ENCODE measurements around the gene ABCG4.

Gene ABCG4

DNA sequence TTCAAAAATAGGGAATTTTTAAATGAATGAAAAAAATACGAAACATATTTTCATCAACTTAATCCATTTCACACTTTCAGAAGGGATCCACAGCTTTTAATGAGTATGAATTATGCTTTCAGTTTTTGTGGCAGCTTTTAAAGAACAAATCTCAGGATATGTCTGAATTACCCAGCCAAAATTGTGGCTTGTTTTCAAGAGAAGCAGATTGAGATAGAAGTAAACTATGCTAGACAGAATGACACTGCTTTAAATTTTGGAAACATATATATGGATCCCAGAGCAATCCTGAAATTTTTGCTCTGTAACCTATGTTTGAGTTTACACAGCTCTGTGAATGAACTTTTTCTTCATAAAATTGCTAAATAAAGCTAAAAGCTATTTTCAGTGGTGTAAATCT is 29.9 kb upstream of the ABCG4 start:
- Histone ChIP-seq H3K27me3 (ENCODE audit: insufficient read depth, low read length) (no peaks in the 10 kb centered on the region), H3K9ac (ENCODE audit: low read length) (no peak overlapping the region), H3K27ac (ENCODE audit: low read depth, low read length, poor library complexity, severe bottlenecking) (no peak overlapping the region), H3K9me2 (ENCODE audit: low read depth, low read length) (no peaks in the 10 kb centered on the region), H4K20me1 (ENCODE audit: insufficient read depth, low read length) (no peaks in the 10 kb centered on the region), H3K79me2 (ENCODE audit: insufficient read depth, low read length) (peaks cover 4% of the 10 kb centered on the region), H3K4me1 (ENCODE audit: insufficient read depth, low read length, severe bottlenecking) (peaks cover 22% of the 10 kb centered on the region), H3K4me3 (ENCODE audit: low read depth, low read length, poor library complexity, severe bottlenecking) (no peak overlapping the region), H2AFZ (ENCODE audit: low read length) (no peak overlapping the region), H3K36me3 (ENCODE audit: insufficient read depth, low read length) (peaks cover 22% of the 10 kb centered on the region; the same call in 1 of the 2 replicates), H3K9me3 (ENCODE audit: low read length) (no peaks in the 10 kb centered on the region), H3F3A (ENCODE audit: insufficient read depth, low read length) (no peaks in the 10 kb centered on the region), H3K4me2 (ENCODE audit: low read length) (no peak overlapping the region)
- TF ChIP-seq, protein P1, sequence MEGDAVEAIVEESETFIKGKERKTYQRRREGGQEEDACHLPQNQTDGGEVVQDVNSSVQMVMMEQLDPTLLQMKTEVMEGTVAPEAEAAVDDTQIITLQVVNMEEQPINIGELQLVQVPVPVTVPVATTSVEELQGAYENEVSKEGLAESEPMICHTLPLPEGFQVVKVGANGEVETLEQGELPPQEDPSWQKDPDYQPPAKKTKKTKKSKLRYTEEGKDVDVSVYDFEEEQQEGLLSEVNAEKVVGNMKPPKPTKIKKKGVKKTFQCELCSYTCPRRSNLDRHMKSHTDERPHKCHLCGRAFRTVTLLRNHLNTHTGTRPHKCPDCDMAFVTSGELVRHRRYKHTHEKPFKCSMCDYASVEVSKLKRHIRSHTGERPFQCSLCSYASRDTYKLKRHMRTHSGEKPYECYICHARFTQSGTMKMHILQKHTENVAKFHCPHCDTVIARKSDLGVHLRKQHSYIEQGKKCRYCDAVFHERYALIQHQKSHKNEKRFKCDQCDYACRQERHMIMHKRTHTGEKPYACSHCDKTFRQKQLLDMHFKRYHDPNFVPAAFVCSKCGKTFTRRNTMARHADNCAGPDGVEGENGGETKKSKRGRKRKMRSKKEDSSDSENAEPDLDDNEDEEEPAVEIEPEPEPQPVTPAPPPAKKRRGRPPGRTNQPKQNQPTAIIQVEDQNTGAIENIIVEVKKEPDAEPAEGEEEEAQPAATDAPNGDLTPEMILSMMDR (IDR thresholded peaks at IDR 0.05; ENCODE audit: low read length): no peak
- no peak for TF ChIP-seq EZH2 (IDR thresholded peaks at IDR 0.05; ENCODE audit: borderline replicate concordance, low read length)

DNA sequence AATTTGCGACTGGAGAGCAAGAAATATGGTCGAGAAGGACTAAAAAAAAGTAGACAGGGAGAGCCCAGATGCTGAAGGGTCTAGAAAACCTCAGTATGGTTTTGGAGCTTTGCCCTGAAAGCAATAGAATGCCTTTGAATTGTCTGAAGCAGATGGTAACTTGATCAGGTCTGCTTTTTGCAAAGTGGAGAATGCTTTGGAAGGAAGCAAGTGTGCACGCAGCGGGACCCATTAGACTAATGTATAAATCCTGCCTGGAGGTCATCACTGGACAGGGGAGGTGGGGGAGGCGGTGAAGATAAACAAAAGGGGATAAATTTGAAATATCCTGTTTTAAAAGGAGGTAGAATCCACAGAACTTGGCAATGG is 28.2 kb upstream of the ABCG4 start:
- peak overlapping the region; percentile 86 for H3K4me2 ChIP-seq (ENCODE audit: low read length)
- H3F3A ChIP-seq (ENCODE audit: insufficient read depth, low read length): no peaks in the 10 kb centered on the region
- H3K4me1 ChIP-seq (ENCODE audit: insufficient read depth, low read length, severe bottlenecking): peaks cover 22% of the 10 kb centered on the region
- no peaks in the 10 kb centered on the region for H3K9me3 ChIP-seq (ENCODE audit: low read length)
- no peaks in the 10 kb centered on the region for H3K9me2 ChIP-seq (ENCODE audit: low read depth, low read length)
- peak overlapping the region; percentile 71 for H3K9ac ChIP-seq (ENCODE audit: low read length)
- peaks cover 18% of the 10 kb centered on the region for H3K36me3 ChIP-seq (ENCODE audit: insufficient read depth, low read length)
- TF ChIP-seq, protein P1 (IDR thresholded peaks at IDR 0.05; ENCODE audit: low read length): no peak
- no peak for TF ChIP-seq EZH2 (IDR thresholded peaks at IDR 0.05; ENCODE audit: borderline replicate concordance, low read length)
- H4K20me1 ChIP-seq (ENCODE audit: insufficient read depth, low read length): no peaks in the 10 kb centered on the region
- peak overlapping the region; percentile 98 for H3K4me3 ChIP-seq (ENCODE audit: low read depth, low read length, poor library complexity, severe bottlenecking)
- peak overlapping the region; percentile 21 for H3K27ac ChIP-seq (ENCODE audit: low read depth, low read length, poor library complexity, severe bottlenecking)
- H3K79me2 ChIP-seq (ENCODE audit: insufficient read depth, low read length): peaks cover 4% of the 10 kb centered on the region
- no peaks in the 10 kb centered on the region for H3K27me3 ChIP-seq (ENCODE audit: insufficient read depth, low read length)
- no peak overlapping the region for H2AFZ ChIP-seq (ENCODE audit: low read length)

DNA sequence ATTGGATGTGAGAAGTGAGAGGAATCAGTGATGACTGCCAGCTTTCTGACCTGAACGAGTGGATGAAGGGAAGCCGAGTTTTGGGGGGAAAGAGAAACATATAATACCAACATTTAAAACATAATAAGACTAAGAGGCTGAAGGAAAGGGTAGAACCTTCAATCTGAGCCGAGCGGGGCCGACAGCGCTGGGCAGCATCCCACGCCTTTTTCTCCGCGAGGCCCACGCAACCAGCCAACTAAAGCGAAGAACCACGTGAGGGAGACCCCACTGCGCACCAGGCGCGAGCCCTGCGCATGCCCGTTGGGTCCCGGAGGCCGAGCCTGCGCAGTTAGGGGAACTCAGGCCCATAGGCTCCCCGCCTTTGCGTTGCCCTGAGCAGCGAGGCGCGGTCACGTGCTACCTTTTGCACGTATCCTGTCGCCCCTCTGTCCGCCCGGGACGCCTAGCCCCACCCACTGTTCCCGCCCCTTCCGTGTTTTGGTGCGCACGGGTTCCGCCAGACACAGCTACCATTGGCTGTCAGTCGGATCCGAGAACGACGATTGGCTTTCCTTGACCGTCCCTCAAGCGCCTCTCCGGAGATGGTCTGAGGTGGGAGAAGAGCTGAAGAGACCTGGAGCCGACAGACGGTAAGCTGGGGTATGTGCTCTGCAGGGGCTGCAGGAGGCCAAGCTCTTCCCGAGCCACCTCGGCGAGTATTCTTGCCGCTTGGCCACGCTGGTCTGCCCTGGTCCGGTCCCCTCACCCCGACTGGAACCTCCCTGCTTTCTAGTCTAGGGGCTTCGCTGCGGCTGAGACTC is 27.6 kb upstream of the ABCG4 start, which contains the start of gene HINFP:
TSS of gene HINFP (plus strand) at position 573 of the 803 bp plus-strand sequence. CDS start 5,365 bp downstream, outside the sequence.
- no peaks in the 10 kb centered on the region for H3K9me2 ChIP-seq (ENCODE audit: low read depth, low read length)
- TF ChIP-seq, protein P1 (IDR thresholded peaks at IDR 0.05; ENCODE audit: low read length): no peak
- TF ChIP-seq EZH2 (IDR thresholded peaks at IDR 0.05; ENCODE audit: borderline replicate concordance, low read length): no peak
- peak within 1 kb of the TSS; percentile 21 for H3K27ac ChIP-seq (ENCODE audit: low read depth, low read length, poor library complexity, severe bottlenecking)
- H3K27me3 ChIP-seq (ENCODE audit: insufficient read depth, low read length): no peaks in the 10 kb centered on the region
- H3K9me3 ChIP-seq (ENCODE audit: low read length): no peaks in the 10 kb centered on the region
- H3F3A ChIP-seq (ENCODE audit: insufficient read depth, low read length): no peaks in the 10 kb centered on the region
- H3K4me3 ChIP-seq (ENCODE audit: low read depth, low read length, poor library complexity, severe bottlenecking): peak within 1 kb of the TSS; percentile 98
- no peaks in the 10 kb centered on the region for H4K20me1 ChIP-seq (ENCODE audit: insufficient read depth, low read length)
- H3K9ac ChIP-seq (ENCODE audit: low read length): peak within 1 kb of the TSS; percentile 91
- H3K4me2 ChIP-seq (ENCODE audit: low read length): peak within 1 kb of the TSS; percentile 86
- H3K4me1 ChIP-seq (ENCODE audit: insufficient read depth, low read length, severe bottlenecking): peaks cover 22% of the 10 kb centered on the region
- H3K36me3 ChIP-seq (ENCODE audit: insufficient read depth, low read length): peaks cover 14% of the 10 kb centered on the region
- H2AFZ ChIP-seq (ENCODE audit: low read length): no peak within 1 kb of the TSS
- H3K79me2 ChIP-seq (ENCODE audit: insufficient read depth, low read length): peaks cover 4% of the 10 kb centered on the region
